ENCODE data around the gene FBXW8.
"Not testable (repeated sequence)": the region's sequence is repeated elsewhere in the genome, so short reads cannot be mapped to it uniquely, and the experiment has no call there.

FBXW8 gene

GRCh38 chr12:117054279-117054678 is 143.5 kb downstream of the FBXW8 start:
- no peak for TF ChIP-seq CTCF (IDR thresholded peaks at IDR 0.05; ENCODE audit: low read depth, low read length, missing control alignments)
- no peak overlapping the region for H3K4me3 ChIP-seq (replicated peaks; ENCODE audit: low read depth, low read length)

GRCh38 chr12:117057626-117058025 is 146.9 kb downstream of the FBXW8 start:
- not testable (repeated sequence) for DNase-seq (ENCODE audit: extremely low read depth, low read depth); H3K4me3 ChIP-seq (replicated peaks; ENCODE audit: low read depth, low read length)

More at GRCh38 chr12:117054279-117054678, 143.5 kb downstream of the FBXW8 start:
- DNase-seq (ENCODE audit: extremely low read depth, low read depth) = no peak

GRCh38 chr12:117058442-117059072 is 147.8 kb downstream of the FBXW8 start:
- no peak overlapping the region for H3K4me3 ChIP-seq (replicated peaks; ENCODE audit: low read depth, low read length)
- DNase-seq (ENCODE audit: extremely low read depth, low read depth) = no peak
- TF ChIP-seq CTCF (IDR thresholded peaks at IDR 0.05; ENCODE audit: low read depth, low read length, missing control alignments) = no peak

GRCh38 chr12:117059156-117059555 is 148.4 kb downstream of the FBXW8 start:
- no peak for DNase-seq (ENCODE audit: extremely low read depth, low read depth)
- TF ChIP-seq CTCF (IDR thresholded peaks at IDR 0.05; ENCODE audit: low read depth, low read length, missing control alignments) = no peak
- no peak overlapping the region for H3K4me3 ChIP-seq (replicated peaks; ENCODE audit: low read depth, low read length)

- H3K4me3 ChIP-seq (replicated peaks; ENCODE audit: low read depth, low read length) = no peak overlapping the region
- no peak for DNase-seq (ENCODE audit: extremely low read depth, low read depth)
- no peak for TF ChIP-seq CTCF (IDR thresholded peaks at IDR 0.05; ENCODE audit: low read depth, low read length, missing control alignments)
Observed at GRCh38 chr12:117060246-117060928, 149.6 kb downstream of the FBXW8 start.

GRCh38 chr12:117060929-117061305 is 150.2 kb downstream of the FBXW8 start:
- TF ChIP-seq CTCF (IDR thresholded peaks at IDR 0.05; ENCODE audit: low read depth, low read length, missing control alignments) = no peak
- no peak for DNase-seq (ENCODE audit: extremely low read depth, low read depth)
- no peak overlapping the region for H3K4me3 ChIP-seq (replicated peaks; ENCODE audit: low read depth, low read length)

- no peak overlapping the region for H3K4me3 ChIP-seq (replicated peaks; ENCODE audit: low read depth, low read length)
- no peak for DNase-seq (ENCODE audit: extremely low read depth, low read depth)
Observed at GRCh38 chr12:117061555-117062079, 150.9 kb downstream of the FBXW8 start.

More at GRCh38 chr12:117061555-117062079, 150.9 kb downstream of the FBXW8 start:
- no peak for TF ChIP-seq CTCF (IDR thresholded peaks at IDR 0.05; ENCODE audit: low read depth, low read length, missing control alignments)
